ENCODE results near the gene PYROXD2. TPM values are rescaled to one million over a fixed set of nuclear protein-coding genes. Genes with fewer than 3 reads are reported as not detected.

The PYROXD2 gene
- total and polyA plus RNA-seq, 2 experiments from 2014 or later: 1.3 to 2.6 TPM

DNA sequence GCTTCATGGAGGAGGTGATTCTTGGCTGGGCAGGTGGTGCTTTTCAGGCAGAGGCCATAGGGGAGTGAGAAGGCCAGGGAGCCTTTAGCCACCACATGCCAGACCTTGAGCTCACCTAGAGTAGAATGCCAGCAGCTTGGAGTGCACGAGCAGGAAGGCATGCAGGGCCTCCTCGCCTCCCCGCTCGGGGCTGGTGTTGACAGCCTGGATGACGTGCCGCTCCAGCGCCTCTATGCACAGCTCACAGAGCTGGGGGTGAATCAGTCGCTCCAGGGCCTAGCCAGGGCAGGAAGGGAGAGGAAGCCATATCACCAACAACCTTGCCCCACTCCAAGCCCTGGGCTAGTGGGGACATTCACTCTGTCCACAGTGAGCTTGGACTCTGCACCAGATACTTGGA is 16.0 kb upstream of the PYROXD2 start (continued):
- no peak for TF ChIP-seq ZNF462 (CRISPR knock-in tag; IDR thresholded peaks at IDR 0.05)

DNA sequence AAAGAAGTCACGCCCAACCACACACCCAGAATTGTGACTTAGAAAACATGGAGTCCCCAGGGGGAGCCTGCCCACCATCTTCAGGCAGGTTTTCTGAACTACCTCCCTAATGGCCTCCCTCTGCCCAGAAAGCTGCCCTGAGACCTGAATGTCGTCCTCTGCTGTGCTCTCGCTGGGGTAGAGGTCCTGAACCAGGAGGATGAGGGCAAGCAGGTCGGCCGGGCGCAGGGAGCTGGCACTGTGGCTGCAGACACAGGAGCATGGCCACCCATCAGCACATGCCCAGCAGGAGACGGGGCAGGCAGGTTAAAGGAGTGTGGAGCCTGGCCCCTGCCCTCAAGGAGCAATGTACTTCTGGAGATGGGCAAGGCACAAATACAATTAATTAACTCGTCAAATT is 15.4 kb upstream of the PYROXD2 start:
- DNase-seq (ENCODE audit: low spot score) (no peak), ATAC-seq (no peak)
- H3K4me1 Mint-ChIP-seq: no peaks in the 10 kb centered on the region
- Histone ChIP-seq H3K27ac (ENCODE audit: low read depth) (no peak overlapping the region), H4K20me1 (replicated peaks; ENCODE audit: insufficient read depth) (no peaks in the 10 kb centered on the region; the same call in 1 of the 2 replicates), H3K27me3 (ENCODE audit: insufficient read depth) (no peaks in the 10 kb centered on the region), H2AFZ (no peak overlapping the region), H3K4me3 (no peak overlapping the region), H3F3A (replicated peaks; ENCODE audit: low read depth) (no peaks in the 10 kb centered on the region), H3K4me1 (ENCODE audit: insufficient read depth) (no peaks in the 10 kb centered on the region), H3K79me2 (replicated peaks; ENCODE audit: insufficient read depth) (no peaks in the 10 kb centered on the region), H3K9me2 (ENCODE audit: insufficient read depth) (no peaks in the 10 kb centered on the region), H3K4me2 (no peak overlapping the region), H3K36me3 (ENCODE audit: insufficient read depth) (peaks cover 13% of the 10 kb centered on the region)
- H3K27ac Mint-ChIP-seq: no peak overlapping the region
- peaks cover 6% of the 10 kb centered on the region for H3K27me3 Mint-ChIP-seq (ENCODE audit: insufficient read depth, low read depth, poor library complexity)
- no peak for TF ChIP-seq EZH2phosphoT487 (IDR thresholded peaks at IDR 0.05; ENCODE audit: unreplicated experiment)
- no peak overlapping the region for H3K4me3 Mint-ChIP-seq
- H3K9me3 Mint-ChIP-seq: peaks cover 22% of the 10 kb centered on the region
- peaks cover 55% of the 10 kb centered on the region for H3K36me3 Mint-ChIP-seq (ENCODE audit: low read depth)

- Histone ChIP-seq H3K4me3 (no peak overlapping the region), H3F3A (replicated peaks; ENCODE audit: low read depth) (no peaks in the 10 kb centered on the region), H3K27me3 (ENCODE audit: insufficient read depth) (no peaks in the 10 kb centered on the region), H2AFZ (no peak overlapping the region), H3K36me3 (ENCODE audit: insufficient read depth) (peaks cover 13% of the 10 kb centered on the region), H3K27ac (ENCODE audit: low read depth) (no peak overlapping the region), H4K20me1 (replicated peaks; ENCODE audit: insufficient read depth) (no peaks in the 10 kb centered on the region; the same call in 1 of the 2 replicates), H3K4me2 (no peak overlapping the region), H3K9me2 (ENCODE audit: insufficient read depth) (no peaks in the 10 kb centered on the region), H3K4me1 (ENCODE audit: insufficient read depth) (no peaks in the 10 kb centered on the region), H3K79me2 (replicated peaks; ENCODE audit: insufficient read depth) (no peaks in the 10 kb centered on the region)
- Mint-ChIP-seq H3K36me3 (ENCODE audit: low read depth) (peaks cover 46% of the 10 kb centered on the region), H3K9me3 (peaks cover 22% of the 10 kb centered on the region), H3K27ac (no peak overlapping the region), H3K4me3 (no peak overlapping the region), H3K27me3 (ENCODE audit: insufficient read depth, low read depth, poor library complexity) (peaks cover 6% of the 10 kb centered on the region), H3K4me1 (no peaks in the 10 kb centered on the region)
- no peak for ATAC-seq
- TF ChIP-seq, protein P1, sequence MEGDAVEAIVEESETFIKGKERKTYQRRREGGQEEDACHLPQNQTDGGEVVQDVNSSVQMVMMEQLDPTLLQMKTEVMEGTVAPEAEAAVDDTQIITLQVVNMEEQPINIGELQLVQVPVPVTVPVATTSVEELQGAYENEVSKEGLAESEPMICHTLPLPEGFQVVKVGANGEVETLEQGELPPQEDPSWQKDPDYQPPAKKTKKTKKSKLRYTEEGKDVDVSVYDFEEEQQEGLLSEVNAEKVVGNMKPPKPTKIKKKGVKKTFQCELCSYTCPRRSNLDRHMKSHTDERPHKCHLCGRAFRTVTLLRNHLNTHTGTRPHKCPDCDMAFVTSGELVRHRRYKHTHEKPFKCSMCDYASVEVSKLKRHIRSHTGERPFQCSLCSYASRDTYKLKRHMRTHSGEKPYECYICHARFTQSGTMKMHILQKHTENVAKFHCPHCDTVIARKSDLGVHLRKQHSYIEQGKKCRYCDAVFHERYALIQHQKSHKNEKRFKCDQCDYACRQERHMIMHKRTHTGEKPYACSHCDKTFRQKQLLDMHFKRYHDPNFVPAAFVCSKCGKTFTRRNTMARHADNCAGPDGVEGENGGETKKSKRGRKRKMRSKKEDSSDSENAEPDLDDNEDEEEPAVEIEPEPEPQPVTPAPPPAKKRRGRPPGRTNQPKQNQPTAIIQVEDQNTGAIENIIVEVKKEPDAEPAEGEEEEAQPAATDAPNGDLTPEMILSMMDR (conservative IDR thresholded peaks at IDR 0.05; ENCODE audit: low read depth in 2 of 2): no peak
- no peak for DNase-seq (ENCODE audit: low spot score)
Measured at GRCh38 chr10:98429320-98430072, 14.5 kb upstream of the PYROXD2 start.
